Body of pancreas (tissue), 4 donors: Measurements from ENCODE around the gene MAPK14.

Source experiments
- POLR2A ChIP-seq, 3 donors: fragments of 450-650 bp; IDR thresholded peaks; one replicate each; pipeline ENCODE4 v1.6.1; 2016; ENCODE audit warnings: antibody characterized with exemption in 3 of 3, mild to moderate bottlenecking in 2 of 3
- TF ChIP-seq, protein P1 (sequence below), 7 experiments: fragments of 450-650 bp in 4 of 7; fragments of 200-600 bp in 3 of 7; sonication (generic) in 3 of 7; IDR thresholded peaks; one replicate each; pipeline ENCODE4 v1.5.1; 2016 to 2019; ENCODE audit warnings: antibody characterized with exemption in 7 of 7

- TF ChIP-seq, protein P1, sequence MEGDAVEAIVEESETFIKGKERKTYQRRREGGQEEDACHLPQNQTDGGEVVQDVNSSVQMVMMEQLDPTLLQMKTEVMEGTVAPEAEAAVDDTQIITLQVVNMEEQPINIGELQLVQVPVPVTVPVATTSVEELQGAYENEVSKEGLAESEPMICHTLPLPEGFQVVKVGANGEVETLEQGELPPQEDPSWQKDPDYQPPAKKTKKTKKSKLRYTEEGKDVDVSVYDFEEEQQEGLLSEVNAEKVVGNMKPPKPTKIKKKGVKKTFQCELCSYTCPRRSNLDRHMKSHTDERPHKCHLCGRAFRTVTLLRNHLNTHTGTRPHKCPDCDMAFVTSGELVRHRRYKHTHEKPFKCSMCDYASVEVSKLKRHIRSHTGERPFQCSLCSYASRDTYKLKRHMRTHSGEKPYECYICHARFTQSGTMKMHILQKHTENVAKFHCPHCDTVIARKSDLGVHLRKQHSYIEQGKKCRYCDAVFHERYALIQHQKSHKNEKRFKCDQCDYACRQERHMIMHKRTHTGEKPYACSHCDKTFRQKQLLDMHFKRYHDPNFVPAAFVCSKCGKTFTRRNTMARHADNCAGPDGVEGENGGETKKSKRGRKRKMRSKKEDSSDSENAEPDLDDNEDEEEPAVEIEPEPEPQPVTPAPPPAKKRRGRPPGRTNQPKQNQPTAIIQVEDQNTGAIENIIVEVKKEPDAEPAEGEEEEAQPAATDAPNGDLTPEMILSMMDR (IDR thresholded peaks at IDR 0.05), result no peak
- no peak for TF ChIP-seq POLR2A (IDR thresholded peaks at IDR 0.05)
Measured at GRCh38 chr6:36070252-36070651, 42.6 kb downstream of the MAPK14 start.
